Left colon (tissue), 2 donors: ENCODE results near the gene CTNNA3. TPM values are rescaled to one million over a fixed set of nuclear protein-coding genes. Genes with fewer than 3 reads are reported as not detected.

Experiments
- ATAC-seq: fragments of 200-7000 bp; cut with Tn5 transposase; one replicate; pipeline ENCODE4 v1.9.1; 2020; ENCODE audit warnings: mild to moderate bottlenecking, moderate library complexity
- DNase-seq, 2 donors: peaks; one replicate each; pipeline ENCODE4 v3.0.0-alpha.2; 2020
- intact Hi-C, 2 donors: fragments of 100-400 bp; cut with DNase I in 1 of 2; cut with micrococcal nuclease in 1 of 2; formaldehyde crosslinking; loops; one replicate each; pipeline versions ENCODE4 v1.11.2 to v1.14.0; 2022; cut with DNase I, micrococcal nuclease
- total RNA-seq, 2 donors: library from RNA; stranded (reverse); fragmentation: NEBNext Ultra II Directional; extraction: Animal tissue kit (Norgen Biotek cat#: 25700); gene quantifications; one replicate each; pipeline ENCODE4 v1.2.1, GENCODE V29; 2021
- donor health status: DM: no; HTN: no; CAD: no.
- donor health status: DM: yes; HTN: yes; CAD: no.

CTNNA3 gene
- total RNA-seq, 2 donors from 2014 or later, result 0.21 to 1.0 TPM

DNA sequence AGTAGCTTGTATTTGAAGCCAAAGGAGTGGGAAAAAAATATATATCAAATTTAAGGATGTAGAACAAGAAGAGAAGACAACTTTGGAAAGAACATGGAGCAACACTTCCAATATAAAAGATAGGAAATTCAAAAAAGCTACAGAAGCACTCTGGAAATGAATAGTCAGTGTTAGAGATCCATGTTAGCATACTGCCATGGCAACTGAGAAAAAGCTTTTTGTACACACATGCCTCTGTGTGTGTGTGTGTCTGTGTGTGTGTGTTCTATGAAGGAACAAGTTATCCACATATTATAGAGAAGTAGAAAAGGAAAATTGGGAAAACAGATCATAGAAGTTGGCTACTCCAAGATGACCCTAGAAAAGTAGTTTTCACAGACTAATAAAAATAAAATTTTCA, 673.9 kb downstream of the CTNNA3 start:
- no peak for DNase-seq
- ATAC-seq, result no peak
- intact Hi-C loops, result no loop called here

DNA sequence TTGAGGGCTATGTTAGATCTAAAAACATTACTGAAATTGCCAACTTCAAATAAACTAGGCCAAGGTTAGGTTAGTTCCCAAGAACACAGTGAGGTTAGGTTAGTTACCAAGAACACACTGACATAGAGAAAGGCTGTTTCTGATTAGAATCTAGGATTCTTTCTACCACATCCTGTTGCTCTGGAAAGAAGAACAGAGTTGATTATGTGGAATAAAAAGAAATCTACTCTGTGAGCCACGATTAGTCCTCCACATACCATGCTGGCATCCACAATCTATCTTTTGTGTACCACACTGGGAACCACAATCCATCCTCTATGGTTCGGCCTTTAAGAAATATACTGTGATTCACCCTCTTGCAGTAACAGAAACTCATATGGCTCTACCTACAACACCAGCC, 678.8 kb downstream of the CTNNA3 start:
- DNase-seq (no peak), ATAC-seq (no peak)
- intact Hi-C loops, result no loop called here

DNA sequence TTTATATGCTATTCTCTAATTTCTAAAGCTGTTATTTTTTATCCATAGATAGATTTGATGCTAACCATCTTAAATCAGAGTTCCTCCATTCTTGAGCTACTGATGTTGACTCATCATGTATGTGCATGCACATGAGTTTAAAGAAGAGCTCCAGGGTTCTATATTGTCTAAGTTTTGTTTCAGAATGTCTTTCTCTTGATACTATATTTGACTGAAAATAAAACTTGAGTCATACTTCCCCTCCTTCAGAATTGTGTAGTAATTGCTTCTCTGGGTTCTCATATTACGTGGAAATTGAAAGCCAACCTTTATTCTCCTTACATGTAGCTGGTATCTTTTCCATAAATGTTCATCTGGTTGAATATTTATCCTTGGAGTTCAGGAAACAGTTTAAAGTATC, 680.8 kb downstream of the CTNNA3 start:
- intact Hi-C loops, result no loop called here
- ATAC-seq (no peak), DNase-seq (no peak)

DNA sequence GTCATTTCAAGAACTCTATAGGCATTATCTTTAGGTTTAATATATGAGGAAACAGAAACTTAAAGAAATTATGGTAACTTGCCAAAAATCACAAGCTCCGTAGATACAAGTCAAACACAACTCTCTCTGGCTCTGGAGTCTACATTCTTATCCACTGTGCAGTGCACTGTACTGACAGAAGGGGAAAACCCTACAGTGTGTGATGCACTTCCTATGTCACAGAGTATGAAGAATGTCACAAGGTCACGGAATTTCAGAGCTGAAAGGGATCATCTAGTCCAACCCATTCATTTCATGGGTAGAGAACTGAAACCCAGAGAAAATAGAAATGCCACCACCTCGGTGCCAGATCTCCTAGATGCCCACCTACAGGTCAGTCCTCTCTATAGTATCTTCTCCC, 684.0 kb downstream of the CTNNA3 start:
- no peak for ATAC-seq
- intact Hi-C loops, result no loop called here

DNA sequence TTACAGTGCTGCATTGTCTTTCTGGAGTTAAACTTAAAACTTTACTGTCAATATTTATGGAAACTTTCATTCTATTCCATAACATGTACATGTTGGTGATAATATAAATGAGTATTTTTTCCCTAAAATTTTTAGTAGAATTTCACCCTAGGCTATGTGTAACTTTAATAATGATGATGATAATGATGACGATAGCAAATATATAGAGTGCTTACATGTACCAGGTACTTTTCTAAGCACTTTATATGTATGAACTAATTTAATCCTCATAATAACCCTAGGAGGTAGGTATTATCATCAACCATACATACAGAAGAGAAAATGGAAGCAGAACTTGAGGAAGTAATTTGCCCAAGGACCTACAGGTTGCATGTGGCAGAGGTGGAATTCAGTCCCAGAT, 684.5 kb downstream of the CTNNA3 start:
- no peak for DNase-seq
- no peak for ATAC-seq
- intact Hi-C loops, result no loop called here

More for the DNA sequence above, 684.0 kb downstream of the CTNNA3 start:
- no peak for DNase-seq

DNA sequence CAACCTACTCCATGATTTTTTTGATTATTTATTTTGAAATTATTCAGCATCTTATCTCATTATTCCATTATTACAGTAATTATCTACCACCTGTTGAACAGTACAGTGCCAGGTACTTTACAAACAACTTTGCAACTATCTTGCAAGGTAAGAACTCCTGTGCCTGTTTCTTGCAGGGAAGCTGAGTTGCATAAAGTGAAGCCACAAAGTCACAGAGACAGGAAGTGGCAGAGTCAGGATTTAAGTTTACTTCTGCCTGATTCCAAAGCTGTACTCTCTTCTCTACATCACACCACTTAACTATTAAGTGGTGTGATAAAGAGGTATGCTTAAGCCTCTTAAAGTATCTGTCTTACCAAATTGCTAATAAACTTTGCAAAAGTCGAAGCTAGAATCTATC, 690.0 kb downstream of the CTNNA3 start:
- ATAC-seq (no peak), DNase-seq (no peak)
- intact Hi-C loops, result no loop called here

DNA sequence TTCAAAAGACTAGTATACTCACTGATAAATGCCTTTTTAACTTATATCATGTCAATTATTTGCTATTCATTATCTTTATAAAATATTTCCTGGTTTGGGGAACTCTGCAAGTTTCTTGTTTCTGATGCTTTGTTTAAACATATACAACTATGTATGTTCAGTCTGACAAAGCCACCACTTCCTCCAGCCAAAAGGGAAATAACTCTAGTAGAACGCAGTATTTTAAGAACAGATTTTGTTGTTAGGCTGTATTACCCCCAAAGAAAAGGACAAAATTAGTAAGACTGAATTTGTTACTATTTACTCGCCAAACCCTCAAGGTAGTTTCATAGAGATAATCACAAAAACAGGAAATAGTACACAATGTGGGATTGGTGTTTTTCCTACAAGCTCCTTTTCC, 691.3 kb downstream of the CTNNA3 start:
- ATAC-seq (no peak), DNase-seq (no peak)
- intact Hi-C loops, result no loop called here

DNA sequence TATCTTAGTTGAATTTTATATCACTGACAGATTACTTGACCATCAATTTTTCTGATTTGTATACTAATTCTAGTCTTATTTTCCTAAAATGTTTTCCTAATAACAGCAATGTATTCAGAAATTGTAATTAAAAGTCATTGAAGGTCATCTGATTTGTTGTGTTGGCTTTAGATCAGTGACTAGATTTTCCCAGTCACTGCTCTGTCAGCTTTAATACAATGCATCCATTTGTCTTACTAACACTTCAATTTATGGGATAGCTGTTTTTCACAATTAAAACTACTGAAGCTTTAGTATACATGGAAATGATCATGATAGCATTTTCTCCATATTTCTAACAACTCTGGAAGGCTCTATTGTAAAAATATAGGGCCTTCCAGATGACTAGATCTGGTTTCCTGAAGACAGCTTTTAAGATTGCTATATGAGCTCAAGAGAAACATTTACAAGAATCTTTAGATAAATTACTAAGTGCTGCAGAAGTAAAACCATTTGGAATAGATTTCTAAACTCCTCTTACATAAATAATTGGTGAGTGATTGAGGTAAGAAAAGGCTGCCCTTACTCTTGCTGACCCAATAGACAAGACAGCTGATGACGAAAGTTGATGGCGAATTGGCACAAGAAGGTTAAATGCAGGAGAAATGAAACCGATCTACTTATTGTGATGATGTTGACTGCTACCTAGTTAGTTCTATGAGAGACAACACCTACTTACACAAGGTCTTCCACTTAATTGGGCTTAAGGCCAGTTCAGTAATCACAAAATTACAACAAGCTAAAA, 696.0 kb downstream of the CTNNA3 start:
- ATAC-seq (no peak), DNase-seq (no peak)
- intact Hi-C loops, result no loop called here

DNA sequence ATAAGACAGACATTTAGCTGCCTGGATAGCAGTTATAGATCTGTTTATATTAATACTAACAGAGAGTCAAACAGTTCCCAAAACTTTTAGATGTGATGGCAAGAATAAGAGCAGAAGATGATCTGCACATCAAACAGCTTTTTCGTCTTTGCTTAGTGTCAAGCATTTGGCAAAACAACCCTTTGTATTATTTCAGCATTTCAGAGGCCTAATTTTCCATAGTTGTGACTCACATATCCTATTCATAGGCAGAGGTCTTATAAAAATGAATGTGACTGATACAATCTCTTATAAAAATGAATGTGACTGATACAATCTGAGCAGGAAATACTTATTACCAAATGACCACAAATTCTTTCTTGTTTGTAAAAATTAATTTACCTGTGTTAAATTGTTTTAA, 699.0 kb downstream of the CTNNA3 start:
- intact Hi-C loops, result no loop called here
- DNase-seq, result no peak
- ATAC-seq, result no peak

DNA sequence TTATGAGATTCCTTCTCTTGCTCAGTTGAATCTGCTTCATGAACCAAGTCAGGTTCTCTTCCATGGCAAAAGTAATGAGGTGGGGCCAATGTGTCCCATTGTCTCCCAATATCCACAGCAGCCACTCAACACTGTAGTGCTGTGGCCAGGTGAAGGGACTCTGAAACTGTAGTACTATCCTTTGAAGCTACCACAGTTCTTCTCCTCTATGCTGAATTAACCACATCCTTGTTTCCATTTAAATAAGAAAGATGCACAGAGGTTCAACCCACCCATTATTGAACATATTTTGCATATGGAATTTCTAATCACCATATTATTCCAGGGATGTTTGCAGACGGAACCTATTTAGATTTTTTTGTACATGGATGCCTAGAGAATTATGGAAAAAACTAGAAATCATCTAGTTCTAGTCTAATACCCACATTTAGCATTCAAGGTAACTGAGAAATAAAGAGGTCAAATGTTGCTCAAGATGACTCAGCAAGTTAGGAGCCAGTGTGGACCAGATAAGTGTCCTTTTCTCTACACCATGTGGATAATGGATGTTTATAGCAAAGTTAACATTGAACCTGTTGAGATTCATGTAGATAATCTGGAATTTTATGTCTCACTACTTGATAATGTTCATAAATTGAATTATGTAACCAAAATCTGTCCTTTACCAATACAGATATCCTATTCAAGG, 705.7 kb downstream of the CTNNA3 start:
- ATAC-seq (no peak), DNase-seq (no peak)

DNA sequence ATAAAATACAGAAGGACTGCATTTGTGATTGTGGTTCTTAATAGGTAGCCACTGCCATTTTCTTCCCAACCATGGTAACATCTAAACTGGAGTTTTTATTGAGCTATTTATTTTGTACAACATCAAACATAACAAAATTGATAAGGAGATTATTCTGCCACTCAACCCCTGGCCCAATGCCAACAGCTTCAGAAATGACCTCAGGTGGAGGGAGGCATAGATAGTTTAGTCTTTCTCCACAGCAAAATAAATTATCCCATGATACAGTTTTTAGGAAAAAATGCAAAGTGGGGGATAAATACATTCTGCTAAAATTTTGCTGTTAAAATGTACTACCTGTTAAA, 712.5 kb downstream of the CTNNA3 start:
- no peak for DNase-seq
- ATAC-seq, result no peak
- intact Hi-C loops, result no loop called here

More for the DNA sequence above, 705.7 kb downstream of the CTNNA3 start:
- intact Hi-C loops, result no loop called here

DNA sequence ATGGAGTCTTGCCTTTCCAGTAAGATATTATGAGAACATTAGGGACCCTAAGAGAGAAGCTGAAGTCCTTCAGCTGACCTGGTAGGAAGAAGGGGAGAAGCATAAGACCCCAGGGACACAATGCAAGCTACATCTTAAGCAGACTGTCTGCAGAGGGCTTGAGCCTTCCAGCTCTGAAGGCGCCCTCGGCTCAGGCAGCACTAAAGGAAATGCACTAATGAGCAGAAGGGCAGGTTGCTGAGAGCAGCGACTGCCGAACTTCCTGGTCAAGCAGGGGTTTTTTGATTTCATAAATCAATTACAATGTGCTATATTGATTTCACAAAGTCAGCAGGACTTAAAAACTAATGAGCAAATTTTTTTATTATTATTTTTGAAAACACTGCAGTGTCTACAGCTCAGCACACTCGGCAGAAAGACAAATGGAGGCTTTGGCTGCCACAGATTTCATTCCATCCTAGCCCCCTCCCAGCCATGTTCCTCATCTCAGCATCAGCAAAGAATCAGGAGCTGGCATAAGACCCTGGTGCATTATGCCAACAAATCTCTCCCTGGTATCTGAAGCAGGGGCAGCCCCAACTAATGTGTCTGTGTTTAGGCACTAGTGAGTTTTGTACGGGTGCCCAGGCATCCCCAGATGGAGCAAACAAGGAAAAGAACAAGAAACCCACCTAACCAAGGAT, 713.1 kb downstream of the CTNNA3 start:
- intact Hi-C loops, result no loop called here
- ATAC-seq, result no peak
- no peak for DNase-seq

DNA sequence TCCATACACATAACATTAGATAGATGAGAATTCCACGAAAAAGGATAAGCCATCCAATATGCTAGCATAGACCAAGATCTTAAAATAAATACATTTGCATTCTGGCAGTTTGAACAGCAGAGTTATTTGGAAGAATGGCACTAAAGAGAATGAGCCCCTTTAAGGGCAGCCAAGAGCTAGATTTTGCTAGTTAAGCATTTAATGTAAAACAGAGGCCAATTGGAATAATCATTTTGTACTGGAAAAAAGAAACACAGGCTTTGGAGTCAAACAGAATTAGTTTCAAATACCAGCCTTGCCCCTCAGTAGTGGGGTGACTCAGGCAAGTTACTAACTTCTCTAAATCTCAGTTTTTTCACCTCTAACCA, 714.0 kb downstream of the CTNNA3 start:
- no peak for DNase-seq

DNA sequence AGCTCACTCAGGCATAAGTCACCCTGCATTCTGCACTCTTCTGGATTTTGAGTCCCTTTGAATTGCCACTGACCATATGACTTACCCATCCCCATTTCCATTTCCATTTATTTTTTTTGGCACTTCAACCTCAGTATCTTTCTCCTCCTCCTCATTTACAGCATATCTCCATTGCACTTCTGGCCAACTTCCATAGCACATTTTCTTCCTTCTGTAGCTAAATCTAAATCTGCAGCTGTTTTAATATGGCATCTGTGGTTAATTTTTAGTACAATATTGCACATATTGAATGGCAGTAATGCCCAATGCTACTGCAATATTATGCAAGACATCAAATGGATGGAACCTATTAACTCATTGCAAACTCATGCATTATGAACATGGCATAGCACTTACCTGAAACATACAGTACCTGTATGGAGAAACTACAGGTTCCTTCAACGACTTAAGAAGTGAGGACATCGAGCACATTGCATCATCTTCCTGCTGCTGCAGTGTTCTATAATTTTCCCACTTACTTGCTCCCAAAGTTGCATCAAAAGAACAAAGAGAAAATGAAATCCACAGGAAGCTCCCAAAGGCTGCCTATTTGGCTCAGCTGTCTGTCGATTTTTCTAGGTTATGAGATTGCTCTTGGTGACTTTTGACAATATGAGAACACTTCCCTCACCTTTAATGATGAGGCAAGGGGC, 714.5 kb downstream of the CTNNA3 start:
- no peak for ATAC-seq
- DNase-seq, result no peak
- intact Hi-C loops, result no loop called here

More for the DNA sequence above, 714.0 kb downstream of the CTNNA3 start:
- no peak for ATAC-seq
- intact Hi-C loops, result no loop called here

DNA sequence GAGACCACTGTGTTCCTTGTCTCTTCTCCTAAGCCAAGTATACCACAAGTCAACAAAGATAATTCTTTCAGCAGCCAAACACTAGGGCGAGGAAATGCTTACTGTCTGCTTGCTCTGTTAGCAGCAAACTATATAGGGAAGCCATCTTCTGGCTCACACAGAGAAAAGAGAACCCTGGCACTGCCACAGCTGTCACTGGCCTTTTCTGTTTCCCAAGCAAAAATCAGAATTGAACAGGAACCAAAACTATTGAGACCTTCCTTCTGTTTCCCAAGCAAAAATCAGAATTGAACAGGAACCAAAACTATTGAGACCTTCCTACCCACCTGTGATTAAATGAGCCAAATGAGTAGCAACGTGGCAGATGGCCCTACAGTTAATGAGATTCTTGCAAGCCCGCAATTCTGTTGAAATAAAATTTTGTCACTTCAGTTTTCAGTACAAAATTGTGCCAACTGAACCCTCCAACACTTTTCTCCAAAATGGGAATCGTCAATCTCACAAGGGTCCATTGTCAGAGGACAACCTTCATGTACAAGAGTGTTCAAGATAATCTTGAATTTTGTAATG, 715.7 kb downstream of the CTNNA3 start:
- intact Hi-C loops, result no loop called here
- ATAC-seq, result no peak
- DNase-seq, result no peak

DNA sequence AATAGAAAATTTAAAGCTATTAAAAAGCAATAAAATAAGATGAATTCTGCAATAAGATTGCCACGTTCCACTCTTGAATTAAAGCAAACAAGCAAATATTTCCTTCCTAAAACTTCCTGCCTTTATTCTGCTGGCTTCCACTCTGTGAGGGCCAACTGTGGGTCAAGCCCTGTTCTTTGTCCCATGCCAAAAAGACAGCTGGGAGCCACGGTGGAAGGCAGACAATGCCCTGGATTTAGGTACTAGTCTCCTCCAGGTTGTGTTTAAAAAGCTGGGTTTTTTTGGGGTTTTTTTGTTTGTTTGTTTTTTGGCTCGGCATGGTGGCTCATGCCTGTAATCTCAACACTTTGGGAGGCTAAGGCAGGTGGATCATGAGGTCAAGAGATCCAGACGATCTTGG, 731.0 kb downstream of the CTNNA3 start:
- intact Hi-C loops, result no loop called here
- DNase-seq, result no peak
- no peak for ATAC-seq

DNA sequence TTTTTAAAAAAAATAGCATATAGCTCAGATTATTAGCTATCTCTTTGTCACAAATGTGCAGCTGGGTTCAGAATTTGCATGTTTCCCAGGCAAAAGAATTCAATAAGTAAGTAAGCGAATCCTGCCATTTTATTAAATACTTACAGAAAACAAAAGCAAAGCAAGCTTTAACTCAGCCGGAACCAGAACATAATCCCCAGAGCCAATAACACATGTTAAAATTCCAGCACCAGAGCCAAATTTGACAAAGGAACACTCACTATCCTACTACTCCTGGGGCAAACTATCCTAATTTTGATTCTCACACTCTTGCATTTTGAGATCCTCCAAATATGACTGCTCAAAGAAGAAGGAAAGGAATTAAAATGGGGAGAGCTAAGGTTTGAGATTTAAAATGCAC, 737.5 kb downstream of the CTNNA3 start:
- intact Hi-C loops, result no loop called here
- ATAC-seq (no peak), DNase-seq (no peak)

DNA sequence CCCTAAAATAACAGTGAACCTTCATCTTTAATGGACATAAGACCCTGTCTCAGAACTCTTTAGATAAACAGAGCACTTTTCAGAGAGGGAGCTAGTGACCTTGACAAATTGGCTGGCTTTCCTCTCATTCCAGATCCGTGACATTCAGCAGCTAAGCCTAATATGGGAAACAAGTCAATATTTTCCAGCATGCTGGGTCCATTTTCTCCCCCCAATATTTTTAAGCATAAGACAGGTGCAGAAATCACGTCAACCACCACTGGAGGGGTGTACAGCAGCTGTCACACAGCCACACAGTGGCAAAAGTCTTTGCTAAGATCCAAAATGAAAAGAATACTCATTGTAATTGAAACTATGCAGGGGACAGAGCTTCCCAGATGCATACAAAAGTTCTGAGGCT, 744.1 kb downstream of the CTNNA3 start:
- ATAC-seq (no peak), DNase-seq (no peak)
- intact Hi-C loops, result no loop called here

DNA sequence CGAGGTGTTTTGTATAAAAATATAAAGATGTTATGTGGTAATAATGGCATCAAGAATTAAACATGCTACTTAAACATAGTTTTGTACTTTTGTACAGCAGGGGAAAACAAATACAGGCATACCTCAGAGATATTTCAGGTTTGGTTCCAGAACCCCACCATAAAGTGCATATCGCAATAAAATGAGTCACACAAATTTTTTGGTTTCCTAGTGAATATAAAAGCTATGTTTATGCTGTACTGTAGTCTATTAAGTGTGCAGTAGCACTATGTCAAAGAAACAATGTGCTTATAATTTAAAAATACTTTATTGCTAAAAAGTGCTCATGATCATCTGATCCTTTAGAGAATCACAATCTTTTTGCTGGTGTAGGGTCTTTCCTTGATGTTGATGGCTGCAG, 752.4 kb downstream of the CTNNA3 start:
- intact Hi-C loops, result no loop called here
- DNase-seq (no peak), ATAC-seq (no peak)
